HG03196 (cell line): ENCODE data around the gene SYT5.
"Not testable (repeated sequence)": the region's sequence is repeated elsewhere in the genome, so short reads cannot be mapped to it uniquely, and the experiment has no call there.

ENCODE experiments used
- ATAC-seq: cut with Tn5 transposase; IDR thresholded peaks from one replicate; pipeline ENCODE4 v1.9.1; 2021; ENCODE audit not compliant: unreplicated experiment

Gene SYT5

GRCh38 chr19:55208880-55209692 lies 29.0 kb upstream of the SYT5 start, which contains the start of gene PTPRH:
TSS of gene PTPRH (minus strand) at chr19:55209501. CDS start at chr19:55209433, 68 bp downstream.
- no peak for ATAC-seq

GRCh38 chr19:55206664-55207500 lies 26.8 kb upstream of the SYT5 start:
- ATAC-seq, result no peak

DNA sequence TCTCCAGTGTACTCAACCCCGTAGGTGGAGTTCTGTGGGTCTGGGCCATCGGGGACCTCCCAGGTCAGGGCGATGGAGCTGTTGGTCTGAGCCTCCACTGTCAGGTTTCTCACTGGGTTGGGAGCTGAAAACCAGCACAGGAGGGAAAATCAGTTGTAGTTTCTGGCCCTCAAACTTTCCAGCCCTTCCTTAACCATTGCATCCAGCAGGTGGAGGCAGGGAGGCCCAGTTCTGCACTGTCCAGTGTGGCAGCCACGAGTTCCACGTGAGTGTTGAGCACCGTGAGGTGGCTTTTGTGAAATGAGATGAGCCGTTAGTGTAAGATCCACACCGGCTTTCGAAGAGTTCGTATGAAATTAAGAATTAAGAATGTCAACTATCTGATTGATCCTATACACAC lies 22.1 kb upstream of the SYT5 start:
- ATAC-seq, result not testable (repeated sequence)

DNA sequence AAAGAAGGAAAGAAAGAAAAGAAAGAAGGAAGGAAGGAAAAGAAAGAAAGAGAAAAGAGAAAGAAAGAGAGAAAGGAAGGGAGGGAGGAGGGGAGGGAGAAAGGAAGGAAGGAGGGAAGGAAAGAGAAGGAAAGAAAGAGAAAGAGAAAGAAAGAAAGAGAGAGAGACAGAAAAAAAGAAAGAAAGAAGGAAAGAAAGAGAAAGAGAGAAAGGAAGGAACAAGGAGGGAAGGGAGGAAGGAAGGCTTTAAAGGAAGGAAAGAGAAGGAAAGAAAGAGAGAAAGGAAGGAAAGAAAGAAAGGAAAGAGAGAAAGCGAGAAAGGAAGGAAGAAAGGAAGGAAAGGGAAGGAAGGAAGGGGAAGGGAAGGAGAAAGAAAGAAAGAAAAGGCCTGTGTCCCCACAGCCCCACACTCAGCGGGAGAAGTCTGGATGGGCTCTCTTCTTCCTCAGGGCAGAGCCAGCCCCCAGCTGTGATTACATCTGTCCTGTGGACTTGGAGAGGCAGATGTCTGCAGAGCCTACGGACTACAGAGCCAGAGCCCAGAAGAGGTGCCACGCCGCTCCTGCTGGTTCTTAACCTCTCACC lies 19.6 kb upstream of the SYT5 start:
- no peak for ATAC-seq

- ATAC-seq, result no peak
These were observed 18.6 kb upstream of the SYT5 start for GRCh38 chr19:55198651-55199050.

DNA sequence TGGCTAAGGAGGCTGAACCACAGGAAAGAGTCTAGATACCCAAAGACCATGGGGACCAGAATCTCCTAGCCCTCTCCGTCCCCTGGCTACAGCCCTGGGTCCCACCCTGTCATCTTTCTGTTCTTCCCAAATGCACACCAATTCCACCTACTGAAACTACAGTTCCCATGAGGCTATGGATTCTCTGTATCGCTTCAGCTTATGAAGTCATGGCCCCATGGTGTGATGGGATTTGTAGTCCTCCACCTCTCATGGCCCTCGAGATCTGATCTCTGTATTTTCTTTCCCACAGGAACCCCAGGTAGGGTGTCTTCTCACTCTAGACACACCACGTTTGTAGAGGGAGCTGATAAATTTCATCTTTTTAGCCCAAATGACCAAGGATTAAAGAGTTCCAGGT lies 17.4 kb upstream of the SYT5 start:
- no peak for ATAC-seq

- no peak for ATAC-seq
These were observed 16.7 kb upstream of the SYT5 start for GRCh38 chr19:55196803-55197202.

DNA sequence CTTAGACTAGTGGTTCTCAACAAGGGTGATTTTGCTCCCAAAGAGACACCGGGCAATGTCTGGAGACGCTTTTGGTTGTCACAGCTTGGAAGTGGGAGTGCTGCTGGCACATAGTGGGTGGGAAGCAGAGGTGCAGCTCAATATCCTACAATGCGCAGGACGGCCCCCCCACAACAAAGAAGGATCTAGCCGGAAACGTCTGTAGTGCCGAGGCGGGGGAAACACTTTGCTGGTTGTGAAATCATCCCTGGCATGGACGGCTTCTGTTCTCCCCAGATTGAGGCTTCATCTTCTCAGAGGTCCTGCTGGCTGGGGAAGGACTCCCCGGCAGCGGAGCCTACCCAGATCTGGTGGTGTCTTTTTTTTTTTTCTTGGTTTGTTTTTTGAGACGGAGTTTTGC lies 13.4 kb upstream of the SYT5 start:
- ATAC-seq, result no peak

DNA sequence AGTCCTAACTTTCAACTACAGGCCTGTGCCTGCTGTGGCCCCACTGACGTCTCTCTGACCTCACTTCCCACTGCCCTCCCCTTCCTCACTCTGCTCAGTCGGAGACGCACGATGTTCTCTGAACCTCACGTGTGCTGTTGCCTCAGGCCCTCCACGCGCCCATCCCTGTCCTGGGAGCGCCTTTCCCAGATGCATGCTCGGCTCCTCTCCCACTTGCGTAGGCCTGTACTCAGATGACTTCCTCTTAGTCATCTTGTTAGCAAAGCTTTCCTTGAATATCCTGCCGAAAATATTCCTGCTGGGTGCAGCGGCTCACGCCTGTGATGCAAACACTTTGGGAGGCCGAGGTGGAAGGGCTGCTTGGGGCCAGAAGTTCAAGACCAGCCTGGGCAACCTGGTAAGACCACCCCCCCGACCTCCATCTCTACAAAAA lies 9.3 kb upstream of the SYT5 start:
- no peak for ATAC-seq

GRCh38 chr19:55188625-55189024 lies 8.5 kb upstream of the SYT5 start:
- no peak for ATAC-seq

DNA sequence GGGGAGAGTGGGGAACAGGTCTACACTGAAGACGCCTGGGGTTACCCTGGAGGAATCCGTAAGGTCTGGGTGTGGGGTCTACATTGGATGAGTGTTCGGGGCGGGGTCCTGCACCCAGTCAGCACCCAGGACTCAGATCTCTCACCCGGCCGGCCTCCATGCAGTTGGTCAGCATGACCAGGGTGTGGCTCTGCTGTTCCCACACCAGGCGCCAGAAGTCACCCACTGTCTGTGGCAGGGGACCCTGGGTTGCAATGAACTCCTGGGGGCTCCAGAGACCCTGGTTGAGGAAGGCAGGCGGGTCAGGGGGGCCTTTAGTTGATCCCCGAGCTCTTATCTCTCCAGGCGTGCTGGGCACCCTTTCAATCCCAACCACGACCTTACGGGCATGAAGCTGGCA lies 6.0 kb upstream of the SYT5 start:
- no peak for ATAC-seq

- ATAC-seq, result no peak
These were observed 1.7 kb upstream of the SYT5 start for GRCh38 chr19:55181740-55182139.

DNA sequence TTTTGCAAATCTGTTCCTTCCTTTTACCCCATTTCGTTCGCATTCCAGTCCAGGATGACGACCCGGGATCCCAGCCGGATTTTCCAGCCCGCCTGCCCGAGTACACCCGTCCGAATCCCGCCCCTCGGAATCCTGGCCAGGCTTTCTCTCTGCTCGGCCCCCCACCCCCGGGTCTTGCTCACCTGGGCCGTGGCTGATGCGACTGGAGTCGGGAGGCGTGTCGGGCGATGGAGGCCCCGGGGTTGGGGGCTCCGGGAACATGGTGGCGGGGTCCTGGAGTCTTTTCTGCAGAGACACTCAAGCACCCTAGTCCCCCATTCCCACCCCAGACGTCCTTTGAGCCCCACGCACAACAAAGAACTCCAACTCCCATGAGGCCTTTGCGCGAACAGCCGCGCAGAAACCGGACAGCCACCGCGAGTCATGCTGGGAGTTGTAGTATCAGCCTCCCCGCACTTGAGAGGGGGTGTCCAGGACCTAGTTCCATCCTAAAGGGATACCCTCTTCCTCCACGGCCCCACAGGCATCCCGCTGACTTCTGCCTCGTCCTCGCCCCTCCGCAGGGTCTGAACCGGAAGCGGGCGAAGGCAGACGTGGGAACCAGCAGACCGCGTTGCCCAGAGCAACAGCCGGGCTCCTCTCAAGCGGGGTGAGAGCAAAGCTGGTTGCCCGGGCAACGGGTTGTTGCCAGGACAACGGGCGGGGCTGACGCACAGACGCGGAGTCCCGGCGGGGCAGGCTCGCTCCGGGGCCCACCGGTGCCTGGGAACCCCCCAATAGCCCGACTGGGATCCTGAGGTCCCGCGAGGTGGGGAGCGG lies 1.1 kb downstream of the SYT5 start:
- peak; percentile 55 for ATAC-seq

- no peak for ATAC-seq
These were observed 4.0 kb downstream of the SYT5 start for GRCh38 chr19:55176076-55176475.

- ATAC-seq, result no peak
These were observed 4.8 kb downstream of the SYT5 start for GRCh38 chr19:55175117-55175867.

DNA sequence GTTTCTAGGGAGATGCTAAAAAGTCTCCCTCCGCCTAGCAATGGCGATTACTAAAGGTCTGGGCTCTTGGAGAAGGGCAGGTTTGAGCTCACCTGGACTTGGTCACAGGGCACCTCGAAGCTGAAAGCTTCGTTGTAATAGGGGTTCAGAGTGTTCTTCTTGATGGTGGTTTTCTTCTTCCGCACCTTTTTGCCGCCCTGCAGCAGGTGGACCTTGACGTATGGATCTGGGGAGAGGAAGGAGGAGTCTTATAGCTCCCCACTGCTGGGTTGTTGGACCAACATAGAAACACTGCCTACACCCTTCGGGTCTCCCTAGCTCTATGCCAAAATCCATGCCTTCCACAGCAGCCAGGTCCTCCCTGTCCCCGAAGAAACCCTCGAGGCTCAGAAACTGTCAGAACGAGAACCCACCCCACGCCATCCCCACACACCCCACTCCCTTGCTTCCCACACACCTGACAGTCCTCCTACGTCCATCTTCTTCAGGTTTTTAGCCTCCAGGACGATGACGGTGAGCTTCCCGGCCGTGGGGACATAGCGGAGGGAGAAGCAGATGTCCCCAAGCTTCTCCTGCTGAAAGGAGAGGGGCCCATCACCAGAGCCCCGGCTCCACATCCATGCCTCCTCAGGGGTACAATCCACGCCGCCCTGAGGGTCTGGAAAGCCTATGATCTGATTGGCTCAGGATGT lies 5.5 kb downstream of the SYT5 start:
- no peak for ATAC-seq

DNA sequence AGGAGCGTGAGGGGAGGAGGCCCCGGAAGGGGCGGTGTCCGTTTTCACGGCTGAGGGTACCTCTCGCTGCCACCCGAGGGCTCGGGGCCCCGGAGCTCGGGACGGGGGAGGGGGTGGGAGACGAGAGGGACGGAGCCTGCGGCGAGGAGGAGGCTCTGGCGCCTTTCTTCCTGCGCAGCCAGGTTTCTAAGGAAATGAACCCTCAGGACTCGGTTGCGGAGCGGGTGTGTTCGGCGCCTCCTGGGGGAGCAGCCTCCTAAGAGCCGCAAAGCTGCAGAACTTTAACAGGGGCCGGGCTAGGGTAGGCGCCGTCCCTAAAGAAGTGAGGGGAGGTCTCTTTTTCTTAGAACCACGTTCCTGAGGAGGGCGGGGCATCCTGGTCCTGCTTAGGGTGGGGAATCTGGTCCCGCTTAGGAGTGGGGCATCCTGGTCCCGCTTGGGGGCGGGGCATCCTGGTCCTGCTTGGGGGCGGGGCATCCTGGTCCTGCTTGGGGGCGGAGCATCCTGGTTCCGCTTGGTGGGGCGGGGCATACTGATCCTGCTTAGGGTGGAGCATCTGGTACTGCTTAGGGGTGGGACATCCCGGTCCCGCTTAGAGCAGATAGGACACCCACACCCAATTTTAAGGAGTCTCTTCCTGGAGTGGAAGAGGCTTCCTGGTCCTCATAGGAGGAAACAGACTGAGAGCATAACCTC lies 6.2 kb downstream of the SYT5 start:
- no peak for ATAC-seq

- no peak for ATAC-seq
These were observed 6.8 kb downstream of the SYT5 start for GRCh38 chr19:55173186-55173713.

DNA sequence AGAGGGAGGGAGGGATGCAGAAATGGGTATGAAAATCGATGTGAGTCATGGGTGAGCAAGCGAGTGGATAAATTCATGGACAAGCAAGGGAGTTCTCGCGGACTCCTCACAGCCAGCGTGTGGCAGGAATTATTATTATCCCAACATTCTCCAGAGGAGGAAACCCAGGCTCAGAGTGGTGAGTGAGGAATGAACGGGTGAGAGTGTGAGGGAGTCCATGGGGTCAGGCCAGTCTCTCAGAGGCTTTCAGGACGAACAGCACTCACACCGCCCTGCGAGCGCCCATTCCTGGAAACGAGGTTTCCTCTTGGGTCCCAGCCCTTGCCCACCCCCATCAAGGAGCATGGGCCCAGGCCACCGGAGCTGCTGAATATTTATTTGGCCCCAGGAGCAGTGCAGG lies 7.3 kb downstream of the SYT5 start:
- ATAC-seq, result no peak
